Measurements from ENCODE around the gene SLC2A1.

SLC2A1 gene

GRCh38 chr1:42887366-42887765, 71.3 kb downstream of the SLC2A1 start:
- no peak for DNase-seq

GRCh38 chr1:42886800-42887199, 71.9 kb downstream of the SLC2A1 start:
- DNase-seq: no peak

GRCh38 chr1:42886046-42886739, 72.5 kb downstream of the SLC2A1 start:
- DNase-seq: no peak

- no peak for DNase-seq
These were observed 78.3 kb downstream of the SLC2A1 start for GRCh38 chr1:42880384-42880783.

- no peak for DNase-seq
These were observed 81.3 kb downstream of the SLC2A1 start for GRCh38 chr1:42877380-42877779.

GRCh38 chr1:42876009-42876408, 82.7 kb downstream of the SLC2A1 start:
- no peak for DNase-seq

All from NCI-H524 treated with DMSO at 0.1 percent for 48 hours (cell line).